Skeletal muscle satellite cell (primary cell): ENCODE results near the gene MYO1D.

Experiments used
- H3K27me3 ChIP-seq: 2 replicates; pipeline ENCODE4 v1.7.0; 2013; ENCODE audit warnings: low read length; ENCODE audit not compliant: control insufficient read depth, insufficient read depth
- H3K36me3 ChIP-seq: 2 replicates; pipeline ENCODE4 v1.7.0; 2013; ENCODE audit warnings: mild to moderate bottlenecking, control low read depth, low read length; ENCODE audit not compliant: insufficient read depth
- H3K4me1 ChIP-seq: 2 replicates; pipeline ENCODE4 v1.7.0; 2013; ENCODE audit warnings: low read length; ENCODE audit not compliant: control insufficient read depth, insufficient read depth
- H3K4me2 ChIP-seq: 2 replicates; pipeline ENCODE4 v1.7.0; 2013; ENCODE audit warnings: mild to moderate bottlenecking, low read length
- H3K4me3 ChIP-seq: 2 replicates; pipeline ENCODE4 v1.7.0; 2013; ENCODE audit warnings: low read length
- H3K9ac ChIP-seq: 2 replicates; pipeline ENCODE4 v1.7.0; 2013; ENCODE audit warnings: mild to moderate bottlenecking, low read depth, low read length, moderate library complexity
- H3K9me3 ChIP-seq: replicated peaks from 2 replicates; pipeline ENCODE4 v1.7.0; 2013; ENCODE audit warnings: mild to moderate bottlenecking, control low read depth, low read length

The MYO1D gene

DNA sequence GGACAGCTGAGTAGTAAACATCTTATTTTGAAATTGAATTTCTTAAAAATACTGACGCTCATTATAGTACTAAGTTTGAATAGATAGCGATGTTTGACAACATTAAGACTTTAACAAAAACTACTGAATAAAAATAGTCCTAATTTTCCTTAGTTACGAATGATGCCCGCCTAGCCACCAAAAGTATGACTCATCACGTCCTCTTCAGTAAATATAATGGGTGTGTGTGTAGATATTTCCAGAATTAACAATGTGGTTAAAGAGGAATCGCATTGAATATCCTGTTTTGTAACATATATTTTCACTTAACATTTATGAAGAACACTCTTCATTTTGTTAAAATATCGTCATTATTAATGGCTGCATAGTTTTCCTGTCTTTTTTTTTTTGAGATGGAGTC, 187.6 kb downstream of the MYO1D start:
- no peaks in the 10 kb centered on the region for H3K9me3 ChIP-seq
- no peaks in the 10 kb centered on the region for H3K27me3 ChIP-seq
- no peaks in the 10 kb centered on the region for H3K36me3 ChIP-seq
- H3K4me1 ChIP-seq = no peaks in the 10 kb centered on the region
- no peak overlapping the region for H3K4me3 ChIP-seq
- no peak overlapping the region for H3K9ac ChIP-seq
- H3K4me2 ChIP-seq = no peak overlapping the region

GRCh38 chr17:32688221-32688620, 188.7 kb downstream of the MYO1D start:
- no peaks in the 10 kb centered on the region for H3K9me3 ChIP-seq
- no peaks in the 10 kb centered on the region for H3K36me3 ChIP-seq
- H3K9ac ChIP-seq = no peak overlapping the region
- H3K4me3 ChIP-seq = no peak overlapping the region
- no peak overlapping the region for H3K4me2 ChIP-seq
- H3K4me1 ChIP-seq = no peaks in the 10 kb centered on the region
- no peaks in the 10 kb centered on the region for H3K27me3 ChIP-seq

DNA sequence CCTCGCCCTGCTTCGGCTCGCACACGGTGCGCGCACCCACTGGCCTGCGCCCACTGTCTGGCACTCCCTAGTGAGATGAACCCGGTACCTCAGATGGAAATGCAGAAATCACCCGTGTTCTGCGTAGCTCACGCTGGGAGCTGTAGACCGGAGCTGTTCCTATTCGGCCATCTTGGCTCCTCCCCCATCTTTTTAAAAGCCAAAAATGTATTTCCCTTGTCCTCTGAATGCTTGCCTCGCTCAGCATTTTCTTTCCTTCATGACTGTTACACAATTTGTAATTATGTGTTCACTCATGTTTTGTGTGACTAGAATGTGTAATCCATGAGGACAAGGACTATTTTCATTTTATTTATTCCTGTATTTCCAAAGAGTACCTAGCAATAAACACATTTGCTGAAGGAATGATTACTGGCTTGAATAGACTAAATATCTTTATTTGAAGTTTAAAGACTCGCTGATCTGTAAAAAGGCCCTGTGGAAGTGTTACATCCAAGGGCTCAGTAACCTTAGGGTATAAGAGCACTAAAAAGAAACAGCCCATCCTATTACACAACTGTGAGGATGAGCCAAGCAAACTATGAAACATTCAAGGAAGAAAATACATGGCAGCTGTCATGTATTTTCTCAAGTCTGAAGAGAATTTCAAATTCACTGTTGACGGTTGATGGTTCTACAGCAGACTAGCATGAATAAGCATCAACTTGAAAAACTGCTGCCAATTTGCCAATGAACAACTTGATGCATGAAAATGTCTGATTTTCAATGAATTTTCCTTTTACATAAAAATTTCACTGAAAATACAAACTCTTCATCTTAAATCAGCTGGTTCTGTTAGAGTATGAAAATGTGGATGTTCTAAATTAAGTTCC, 192.6 kb downstream of the MYO1D start:
- H3K27me3 ChIP-seq = no peaks in the 10 kb centered on the region
- no peaks in the 10 kb centered on the region for H3K4me1 ChIP-seq
- H3K4me2 ChIP-seq = no peak overlapping the region
- no peak overlapping the region for H3K9ac ChIP-seq
- H3K4me3 ChIP-seq = no peak overlapping the region
- H3K9me3 ChIP-seq = no peaks in the 10 kb centered on the region
- H3K36me3 ChIP-seq = no peaks in the 10 kb centered on the region

DNA sequence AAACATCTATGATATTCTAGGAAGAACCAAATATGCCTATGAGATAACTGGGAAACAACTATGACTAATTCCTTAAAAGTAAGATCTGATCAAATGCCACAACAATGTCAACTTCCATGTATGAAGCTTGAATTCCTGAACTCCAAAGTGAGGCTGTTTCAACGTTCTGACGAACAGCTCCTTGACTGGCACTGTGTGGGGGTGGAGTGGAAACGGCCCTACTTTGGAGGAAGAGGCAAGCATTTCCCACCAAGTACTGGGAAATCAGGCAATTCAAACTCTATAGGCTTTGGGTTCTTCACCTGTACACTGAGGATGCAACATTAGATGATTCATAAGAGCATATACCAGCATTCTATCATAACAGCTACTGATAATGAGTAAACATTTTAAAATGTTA, 203.0 kb downstream of the MYO1D start:
- Histone ChIP-seq H3K4me3 (no peak overlapping the region), H3K4me2 (no peak overlapping the region), H3K27me3 (no peaks in the 10 kb centered on the region), H3K4me1 (peaks cover 22% of the 10 kb centered on the region), H3K9ac (no peak overlapping the region), H3K9me3 (peaks cover 4% of the 10 kb centered on the region), H3K36me3 (no peaks in the 10 kb centered on the region)

DNA sequence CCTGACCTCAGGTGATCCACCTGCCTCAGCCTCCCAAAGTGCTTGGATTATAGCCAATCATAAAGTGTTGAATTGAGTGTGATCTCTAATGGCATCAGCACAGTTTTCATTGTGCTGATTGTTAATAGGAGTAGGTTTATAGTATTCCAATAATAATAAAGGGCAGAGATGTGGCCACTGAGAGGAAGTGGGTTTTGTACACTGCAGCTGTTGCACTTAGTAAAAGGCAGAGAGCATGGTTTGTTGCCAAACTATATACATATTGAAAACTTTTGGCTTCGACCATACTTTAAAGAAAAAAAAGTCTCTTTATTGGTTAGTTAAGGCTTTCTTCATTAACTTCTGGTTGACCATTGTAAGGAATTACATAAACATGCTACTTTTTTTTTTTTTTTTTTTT, 204.2 kb downstream of the MYO1D start:
- Histone ChIP-seq H3K4me3 (no peak overlapping the region), H3K36me3 (no peaks in the 10 kb centered on the region), H3K9me3 (peaks cover 4% of the 10 kb centered on the region), H3K4me1 (peaks cover 22% of the 10 kb centered on the region), H3K9ac (no peak overlapping the region), H3K27me3 (no peaks in the 10 kb centered on the region), H3K4me2 (no peak overlapping the region)

DNA sequence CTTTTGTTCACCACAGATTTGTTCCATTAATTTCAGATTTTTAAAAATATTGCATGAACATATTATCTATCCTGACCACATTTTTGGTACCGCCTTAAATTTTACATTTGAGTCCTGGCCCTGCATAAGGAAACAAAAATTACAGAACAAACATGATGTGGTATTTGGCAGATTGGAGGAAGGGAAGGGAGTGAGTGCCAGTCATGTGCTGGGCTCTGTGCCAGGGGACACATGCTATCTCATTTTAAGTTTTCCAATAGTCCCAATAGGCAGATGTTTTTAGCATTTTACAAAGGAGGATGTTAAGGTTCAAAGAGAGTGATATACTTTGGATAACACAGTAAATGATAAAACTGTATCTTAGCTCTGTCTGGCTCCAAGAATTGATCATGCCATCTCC, 205.0 kb downstream of the MYO1D start:
- no peak overlapping the region for H3K9ac ChIP-seq
- peaks cover 22% of the 10 kb centered on the region for H3K4me1 ChIP-seq
- no peaks in the 10 kb centered on the region for H3K36me3 ChIP-seq

GRCh38 chr17:32664936-32665583, 211.9 kb downstream of the MYO1D start:
- Histone ChIP-seq H3K4me2 (no peak overlapping the region), H3K4me3 (no peak overlapping the region), H3K27me3 (no peaks in the 10 kb centered on the region), H3K36me3 (no peaks in the 10 kb centered on the region), H3K4me1 (no peaks in the 10 kb centered on the region), H3K9me3 (no peaks in the 10 kb centered on the region), H3K9ac (no peak overlapping the region)

More for the DNA sequence above, 205.0 kb downstream of the MYO1D start:
- Histone ChIP-seq H3K4me3 (no peak overlapping the region), H3K27me3 (no peaks in the 10 kb centered on the region), H3K4me2 (no peak overlapping the region), H3K9me3 (peaks cover 4% of the 10 kb centered on the region)

DNA sequence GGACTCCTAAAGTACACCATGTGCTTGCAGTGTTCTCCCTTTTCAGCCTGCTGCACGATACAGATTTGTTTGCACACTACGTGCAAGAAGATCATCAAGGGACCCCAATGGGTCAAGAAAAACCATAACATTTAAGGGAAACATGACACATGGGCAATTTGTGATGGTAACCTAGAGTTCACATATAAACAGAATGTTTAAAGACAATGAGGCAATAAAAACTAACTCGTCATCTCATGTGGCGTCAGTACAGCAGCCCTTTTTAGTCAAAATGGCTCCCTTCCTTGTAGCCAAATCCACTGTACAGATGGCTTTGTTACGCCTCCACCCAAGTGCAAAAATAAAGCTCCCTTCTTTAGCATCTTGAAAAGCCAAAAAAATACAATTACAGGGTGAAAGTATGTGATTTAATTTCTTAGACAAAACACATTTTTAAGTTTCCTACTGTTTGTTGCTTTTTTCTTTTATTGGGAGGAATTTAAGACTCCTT, 216.4 kb downstream of the MYO1D start:
- H3K4me1 ChIP-seq = no peaks in the 10 kb centered on the region
- no peak overlapping the region for H3K4me3 ChIP-seq
- H3K9ac ChIP-seq = no peak overlapping the region
- no peaks in the 10 kb centered on the region for H3K36me3 ChIP-seq
- H3K27me3 ChIP-seq = no peaks in the 10 kb centered on the region
- H3K9me3 ChIP-seq = no peaks in the 10 kb centered on the region
- no peak overlapping the region for H3K4me2 ChIP-seq

- no peaks in the 10 kb centered on the region for H3K27me3 ChIP-seq
- H3K9ac ChIP-seq = no peak overlapping the region
- no peak overlapping the region for H3K4me2 ChIP-seq
- no peaks in the 10 kb centered on the region for H3K9me3 ChIP-seq
- no peaks in the 10 kb centered on the region for H3K36me3 ChIP-seq
- no peaks in the 10 kb centered on the region for H3K4me1 ChIP-seq
- H3K4me3 ChIP-seq = no peak overlapping the region
Observed at GRCh38 chr17:32659419-32659842, 217.5 kb downstream of the MYO1D start.

GRCh38 chr17:32658470-32659418, 218.2 kb downstream of the MYO1D start:
- Histone ChIP-seq H3K9me3 (no peaks in the 10 kb centered on the region), H3K4me1 (no peaks in the 10 kb centered on the region), H3K27me3 (no peaks in the 10 kb centered on the region), H3K4me3 (no peak overlapping the region), H3K9ac (no peak overlapping the region), H3K36me3 (no peaks in the 10 kb centered on the region), H3K4me2 (no peak overlapping the region)

GRCh38 chr17:32656886-32657285, 220.0 kb downstream of the MYO1D start:
- no peaks in the 10 kb centered on the region for H3K9me3 ChIP-seq
- H3K27me3 ChIP-seq = no peaks in the 10 kb centered on the region
- no peak overlapping the region for H3K4me2 ChIP-seq
- no peak overlapping the region for H3K9ac ChIP-seq
- H3K4me3 ChIP-seq = no peak overlapping the region
- H3K36me3 ChIP-seq = no peaks in the 10 kb centered on the region
- H3K4me1 ChIP-seq = no peaks in the 10 kb centered on the region
